GM12874 (cell line): ENCODE results near the gene FER.

Experiments used
- TF ChIP-seq, protein P1 (sequence below): IDR thresholded peaks from 2 replicates; pipeline ENCODE4 v1.5.1; 2011; ENCODE audit warnings: low read depth, mild to moderate bottlenecking, control low read depth, low read length, moderate library complexity; ENCODE audit not compliant: insufficient read depth

FER gene

DNA sequence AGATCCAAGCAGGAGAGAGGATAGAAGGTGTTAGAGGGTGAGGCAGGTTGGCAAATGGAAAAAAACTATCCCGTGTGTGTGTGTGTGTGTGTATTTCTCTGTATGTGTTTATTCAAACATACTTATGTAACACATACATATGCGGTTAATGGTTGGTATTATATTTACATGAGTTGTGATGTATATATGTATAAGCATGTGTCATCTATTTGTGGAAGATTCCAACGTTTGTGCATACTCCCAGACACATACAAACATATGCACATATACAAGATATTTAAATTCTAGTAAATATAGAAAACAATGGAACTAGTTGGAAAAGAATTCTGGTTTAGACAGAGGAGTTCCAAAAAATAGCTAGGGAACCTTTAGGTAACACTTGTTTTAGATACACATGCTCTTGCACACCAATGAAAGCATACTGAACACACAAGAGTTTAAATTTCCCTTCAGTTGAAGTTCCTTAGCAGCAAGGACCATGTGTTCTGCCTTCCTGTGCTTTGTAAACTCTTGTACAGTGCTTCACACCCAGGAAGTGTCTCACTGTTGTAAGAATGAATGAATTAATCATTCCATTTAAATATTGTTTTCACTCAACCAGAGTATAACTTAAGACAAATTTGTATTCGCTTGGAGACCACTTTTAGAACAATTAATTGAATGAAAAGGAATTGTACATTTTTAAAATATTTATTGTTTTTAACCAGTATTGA is 257.8 kb downstream of the FER start:
- TF ChIP-seq, protein P1, sequence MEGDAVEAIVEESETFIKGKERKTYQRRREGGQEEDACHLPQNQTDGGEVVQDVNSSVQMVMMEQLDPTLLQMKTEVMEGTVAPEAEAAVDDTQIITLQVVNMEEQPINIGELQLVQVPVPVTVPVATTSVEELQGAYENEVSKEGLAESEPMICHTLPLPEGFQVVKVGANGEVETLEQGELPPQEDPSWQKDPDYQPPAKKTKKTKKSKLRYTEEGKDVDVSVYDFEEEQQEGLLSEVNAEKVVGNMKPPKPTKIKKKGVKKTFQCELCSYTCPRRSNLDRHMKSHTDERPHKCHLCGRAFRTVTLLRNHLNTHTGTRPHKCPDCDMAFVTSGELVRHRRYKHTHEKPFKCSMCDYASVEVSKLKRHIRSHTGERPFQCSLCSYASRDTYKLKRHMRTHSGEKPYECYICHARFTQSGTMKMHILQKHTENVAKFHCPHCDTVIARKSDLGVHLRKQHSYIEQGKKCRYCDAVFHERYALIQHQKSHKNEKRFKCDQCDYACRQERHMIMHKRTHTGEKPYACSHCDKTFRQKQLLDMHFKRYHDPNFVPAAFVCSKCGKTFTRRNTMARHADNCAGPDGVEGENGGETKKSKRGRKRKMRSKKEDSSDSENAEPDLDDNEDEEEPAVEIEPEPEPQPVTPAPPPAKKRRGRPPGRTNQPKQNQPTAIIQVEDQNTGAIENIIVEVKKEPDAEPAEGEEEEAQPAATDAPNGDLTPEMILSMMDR, result no peak

DNA sequence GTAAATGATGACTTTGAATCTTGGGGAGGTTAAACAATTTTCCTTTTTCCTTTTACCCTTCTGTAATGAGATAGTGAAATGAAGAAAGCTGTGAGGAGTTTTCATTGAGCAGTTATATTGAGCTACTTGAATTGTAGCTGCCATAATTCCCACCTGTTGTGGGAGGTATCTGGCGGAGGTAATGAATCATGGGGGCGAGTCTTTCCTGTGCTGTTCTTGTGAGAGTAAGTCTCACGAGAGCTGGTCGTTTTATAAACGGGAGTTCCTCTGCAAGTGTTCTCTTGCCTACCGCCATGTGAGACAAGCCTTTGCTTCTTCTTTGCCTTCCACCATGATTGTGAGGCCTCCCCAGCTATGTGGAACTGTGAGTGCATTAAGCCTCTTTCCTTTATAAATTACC is 258.4 kb downstream of the FER start:
- TF ChIP-seq, protein P1, result no peak

DNA sequence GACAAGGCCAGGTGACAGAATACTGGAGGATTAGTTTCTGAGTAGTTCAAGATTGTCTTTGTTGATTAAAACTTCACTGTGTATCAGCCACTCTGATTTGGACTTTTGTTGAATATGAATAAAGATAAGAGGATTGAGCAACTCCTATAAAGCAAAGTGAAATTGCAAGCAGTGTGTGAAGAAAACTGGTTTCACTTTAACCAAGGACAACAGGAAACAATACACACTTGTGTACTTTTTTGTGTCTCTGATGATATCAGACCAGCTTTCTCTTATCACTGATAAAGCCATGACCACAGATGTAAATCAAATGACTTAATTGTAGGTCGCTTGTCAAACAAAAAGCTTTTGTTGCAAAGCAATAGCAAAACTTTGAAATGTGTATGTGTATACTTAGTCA is 268.6 kb downstream of the FER start:
- TF ChIP-seq, protein P1, result no peak

DNA sequence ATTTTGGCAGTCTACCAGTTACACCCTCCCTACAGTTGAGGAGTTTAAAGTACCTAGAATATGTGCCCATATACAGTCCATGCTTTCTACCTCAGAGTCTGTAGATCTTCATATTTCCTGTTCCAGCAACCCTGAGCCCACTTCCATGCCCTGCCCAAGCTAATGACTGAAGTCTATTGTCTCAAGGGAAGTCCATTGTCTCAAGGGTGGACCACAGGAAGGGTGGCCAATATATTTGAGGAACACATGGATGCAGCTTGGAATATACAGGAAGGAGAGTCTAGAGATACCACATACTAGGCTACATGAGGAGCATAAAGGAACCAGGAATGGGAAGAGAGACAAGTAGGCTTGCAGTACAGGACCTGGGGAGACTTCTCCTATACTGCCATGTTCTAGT is 274.4 kb downstream of the FER start:
- TF ChIP-seq, protein P1, result no peak

DNA sequence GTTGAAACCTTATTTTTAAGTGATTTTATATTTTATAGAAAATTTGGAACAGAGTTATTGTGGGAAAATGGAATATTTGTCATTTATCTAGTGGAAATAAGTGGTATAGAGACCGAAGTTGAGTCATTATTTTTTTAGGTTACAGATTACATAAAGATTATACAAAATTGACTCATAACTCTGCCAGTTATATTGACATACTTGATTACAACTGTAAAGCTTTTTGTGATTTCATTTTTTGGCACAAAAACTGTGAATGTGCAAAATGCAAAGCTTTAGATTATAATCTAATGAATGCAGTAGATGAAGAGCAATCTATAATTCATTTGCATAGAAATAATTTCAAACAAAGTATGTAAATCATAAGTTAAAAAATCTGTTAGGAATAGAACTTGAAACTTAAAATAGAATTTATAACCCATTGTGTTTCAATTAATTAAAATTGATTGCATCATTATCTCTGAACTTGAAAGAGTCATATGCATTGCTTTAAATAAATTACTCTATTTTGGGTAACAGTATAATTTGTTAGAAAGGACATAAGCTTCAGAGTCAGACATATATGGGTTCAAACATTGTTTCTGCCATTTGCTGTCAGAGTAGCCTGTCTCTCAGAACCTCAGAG is 280.4 kb downstream of the FER start:
- TF ChIP-seq, protein P1, result no peak

DNA sequence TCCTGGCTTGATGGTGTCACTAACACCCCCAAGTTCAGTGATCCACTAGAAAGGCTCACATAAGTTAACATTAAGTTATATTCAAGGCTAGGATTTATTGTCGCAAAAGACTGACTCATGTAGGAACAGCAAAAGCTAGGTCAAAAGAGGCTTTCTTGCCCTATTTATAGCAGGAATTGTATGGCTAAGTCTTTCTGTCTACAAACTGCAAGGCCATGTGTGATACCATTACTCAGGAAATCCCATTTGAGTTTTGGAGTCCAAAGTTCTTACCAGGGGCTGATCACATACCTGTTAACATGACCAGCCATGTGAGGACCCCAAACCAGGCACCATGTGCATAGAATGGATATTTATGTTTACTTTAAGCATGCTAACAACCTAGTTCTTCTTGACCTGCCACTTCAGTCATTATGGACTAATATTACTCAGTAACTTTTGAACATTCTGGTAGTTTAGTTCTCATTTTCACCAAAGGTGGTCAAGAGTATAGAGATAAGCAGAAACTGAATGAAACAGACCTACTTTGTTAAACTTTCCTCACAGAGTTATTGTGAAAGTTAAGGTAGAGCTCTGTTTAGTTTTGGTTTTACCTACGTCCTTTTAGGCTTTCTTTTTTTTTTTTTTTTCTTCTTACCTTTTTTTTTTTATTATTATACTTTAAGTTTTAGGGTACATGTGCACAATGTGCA is 281.1 kb downstream of the FER start:
- TF ChIP-seq, protein P1, result no peak

DNA sequence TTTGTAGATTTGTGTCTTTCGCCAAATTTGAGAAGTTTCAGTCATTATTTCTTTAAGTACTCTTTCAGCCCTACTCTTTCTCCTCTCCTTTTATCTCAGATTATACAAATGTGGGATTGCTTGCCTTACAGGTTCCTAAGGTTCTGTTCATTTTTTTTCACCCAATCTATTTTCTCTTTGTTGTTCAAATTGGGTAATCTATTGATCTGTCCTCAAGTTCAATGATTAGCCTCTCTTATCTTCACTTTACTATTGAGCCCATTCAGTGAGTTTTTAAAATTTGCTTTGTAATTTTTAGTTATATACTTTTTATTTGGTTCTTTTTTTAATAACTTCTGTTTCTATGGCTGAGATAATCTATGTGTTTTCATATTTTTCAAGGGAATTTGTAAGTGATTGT is 282.1 kb downstream of the FER start:
- TF ChIP-seq, protein P1, result no peak
